H1 (cell line): ENCODE data around the gene UFD1. TPM values are rescaled to one million over a fixed set of nuclear protein-coding genes. Genes with fewer than 3 reads are reported as not detected.

ENCODE experiments used
- CTCF ChIA-PET: fragments of 300-600 bp; sonication (Branson Sonifier 250); formaldehyde crosslinking; loops from one replicate; lab custom pipeline; 2021; ENCODE audit not compliant: partially characterized antibody; lab: Charles Lee
- POLR2A ChIA-PET: fragments of 300-600 bp; sonication (Branson Sonifier 250); formaldehyde crosslinking; loops from one replicate; lab custom pipeline; 2021; ENCODE audit warnings: inconsistent platforms; ENCODE audit not compliant: partially characterized antibody; lab: Charles Lee
- DNase-seq, 2 experiments: peaks; one replicate each; pipeline versions ENCODE4 v3.0.0 to v3.0.0-alpha.2; 2010 to 2022; ENCODE audit warnings: low spot score in 2 of 2, low read depth in 1 of 2, mixed read lengths in 1 of 2
- FAIRE-seq: peaks from 2 replicates; lab custom pipeline; 2011; peaks lifted over from hg19 to GRCh38; lab: Jason Lieb, UNC
- H2AFZ ChIP-seq: 2 replicates; pipeline ENCODE4 v1.8.1; 2012; ENCODE audit warnings: low read length, inconsistent platforms
- H2AK5ac ChIP-seq: 2 replicates; pipeline ENCODE4 v1.6.1; 2013; ENCODE audit warnings: low read depth, low read length
- H2BK120ac ChIP-seq: replicated peaks from 2 replicates; pipeline ENCODE3; 2013; ENCODE audit warnings: low read depth, low read length, inconsistent platforms
- H2BK12ac ChIP-seq: 2 replicates; pipeline ENCODE4 v1.6.1; 2013; ENCODE audit warnings: low read depth, low read length
- H2BK15ac ChIP-seq: 2 replicates; pipeline ENCODE4 v1.6.1; 2013; ENCODE audit warnings: low read length
- H2BK20ac ChIP-seq: 2 replicates; pipeline ENCODE4 v1.6.1; 2013; ENCODE audit warnings: low read length
- H2BK5ac ChIP-seq: 2 replicates; pipeline ENCODE4 v1.6.1; 2013; ENCODE audit warnings: low read depth, low read length
- H3K14ac ChIP-seq: 2 replicates; pipeline ENCODE4 v1.6.1; 2013; ENCODE audit warnings: inconsistent platforms; ENCODE audit not compliant: insufficient read length
- H3K18ac ChIP-seq: 2 replicates; pipeline ENCODE4 v1.6.1; 2013; ENCODE audit warnings: low read length; ENCODE audit errors: extremely low read depth
- H3K23ac ChIP-seq: 2 replicates; pipeline ENCODE4 v1.6.1; 2013; ENCODE audit warnings: inconsistent platforms; ENCODE audit not compliant: insufficient read length
- H3K23me2 ChIP-seq: 2 replicates; pipeline ENCODE4 v1.6.1; 2013; ENCODE audit warnings: low read depth, low read length
- H3K27ac ChIP-seq: 2 replicates; pipeline ENCODE4 v1.6.1; 2011; ENCODE audit warnings: low read depth, low read length, inconsistent platforms
- H3K27me3 ChIP-seq, 4 experiments: replicated peaks in 1 of 4; 1 replicate in 1 of 4; 2 replicates in 3 of 4; pipeline versions ENCODE4 v1.6.1 to v1.8.1; 2011 to 2013; ENCODE audit warnings: low read length in 3 of 4, mild to moderate bottlenecking in 3 of 4, inconsistent platforms in 2 of 4, mixed read lengths in 2 of 4, moderate library complexity in 1 of 4; ENCODE audit not compliant: control insufficient read depth in 3 of 4, insufficient read depth in 3 of 4; ENCODE audit errors: extremely low read depth in 1 of 4
- H3K36me3 ChIP-seq, 4 experiments: 2 replicates each; pipeline versions ENCODE4 v1.6.1 to v1.8.1; 2011 to 2013; ENCODE audit warnings: mild to moderate bottlenecking in 4 of 4, low read length in 3 of 4, moderate library complexity in 2 of 4, control low read depth in 1 of 4, inconsistent platforms in 1 of 4; ENCODE audit not compliant: insufficient read depth in 4 of 4, control insufficient read depth in 2 of 4
- H3K4ac ChIP-seq: replicated peaks from 2 replicates; pipeline ENCODE3; 2013; ENCODE audit warnings: low read length, low read depth, mixed read lengths, inconsistent platforms; ENCODE audit not compliant: insufficient read length
- H3K4me1 ChIP-seq, 4 experiments: replicated peaks in 1 of 4; 1 replicate in 1 of 4; 2 replicates in 3 of 4; pipeline versions ENCODE4 v1.6.1 to v1.8.1; 2011 to 2013; ENCODE audit warnings: low read length in 3 of 4, inconsistent platforms in 2 of 4, mixed read lengths in 1 of 4; ENCODE audit not compliant: insufficient read depth in 4 of 4, control insufficient read depth in 3 of 4
- H3K4me2 ChIP-seq, 2 experiments: 2 replicates each; pipeline versions ENCODE4 v1.6.1 to v1.8.1; 2011 to 2013; ENCODE audit warnings: low read depth in 2 of 2, low read length in 2 of 2, control low read depth in 1 of 2, inconsistent platforms in 1 of 2, mild to moderate bottlenecking in 1 of 2; ENCODE audit not compliant: insufficient read depth in 1 of 2
- H3K4me3 ChIP-seq, 4 experiments: fragments of 200-600, 300-600 bp in 1 of 4; sonication (generic), shearing (Covaris generic), sonication (Bioruptor Twin) in 1 of 4; 2 replicates each; pipeline versions ENCODE4 v1.5.1 to v1.8.1; 2011 to 2016; ENCODE audit warnings: low read length in 4 of 4, low read depth in 3 of 4, control low read depth in 2 of 4, inconsistent platforms in 2 of 4, mild to moderate bottlenecking in 2 of 4, mixed read lengths in 1 of 4, moderate library complexity in 1 of 4; ENCODE audit not compliant: insufficient read depth in 2 of 4; ENCODE audit errors: extremely low read depth in 1 of 4
- H3K56ac ChIP-seq: replicated peaks from 2 replicates; pipeline ENCODE3; 2013; ENCODE audit warnings: low read depth, mild to moderate bottlenecking, mixed read lengths, low read length, inconsistent platforms; ENCODE audit not compliant: insufficient read length
- H3K79me1 ChIP-seq: 2 replicates; pipeline ENCODE4 v1.6.1; 2013; ENCODE audit warnings: low read depth, low read length, control low read depth
- H3K79me2 ChIP-seq, 2 experiments: 2 replicates each; pipeline versions ENCODE4 v1.6.1 to v1.8.1; 2012 to 2013; ENCODE audit warnings: low read length in 2 of 2, mild to moderate bottlenecking in 2 of 2, inconsistent platforms in 1 of 2; ENCODE audit not compliant: insufficient read depth in 2 of 2, control insufficient read depth in 1 of 2
- H3K9ac ChIP-seq, 4 experiments: replicated peaks in 1 of 4; 1 replicate in 1 of 4; 2 replicates in 3 of 4; pipeline versions ENCODE4 v1.6.1 to v1.8.1; 2011 to 2013; ENCODE audit warnings: low read depth in 3 of 4, low read length in 3 of 4, control low read depth in 2 of 4, mild to moderate bottlenecking in 2 of 4, moderate library complexity in 2 of 4, inconsistent platforms in 1 of 4; ENCODE audit errors: extremely low read depth in 1 of 4
- H3K9me3 ChIP-seq, 2 experiments: 2 replicates each; pipeline versions ENCODE4 v1.6.1 to v1.8.1; 2012 to 2013; ENCODE audit warnings: mild to moderate bottlenecking in 2 of 2, moderate library complexity in 2 of 2, control low read depth in 1 of 2, inconsistent platforms in 1 of 2, low read depth in 1 of 2, low read length in 1 of 2, mixed read lengths in 1 of 2; ENCODE audit not compliant: insufficient read depth in 2 of 2
- H4K20me1 ChIP-seq, 2 experiments: replicated peaks in 1 of 2; 2 replicates each; pipeline versions ENCODE3 to v1.8.1; 2011 to 2013; ENCODE audit warnings: inconsistent platforms in 2 of 2, low read length in 2 of 2, mild to moderate bottlenecking in 1 of 2; ENCODE audit not compliant: insufficient read depth in 2 of 2, control insufficient read depth in 1 of 2
- H4K5ac ChIP-seq: 2 replicates; pipeline ENCODE4 v1.6.1; 2013; ENCODE audit warnings: low read length, low read depth, mixed read lengths, inconsistent platforms; ENCODE audit not compliant: insufficient read length
- H4K8ac ChIP-seq: 2 replicates; pipeline ENCODE4 v1.8.0; 2013; ENCODE audit warnings: mild to moderate bottlenecking, moderate library complexity, low read length, inconsistent platforms; ENCODE audit not compliant: insufficient read depth; ENCODE audit errors: extremely low read depth
- H4K91ac ChIP-seq: replicated peaks from 2 replicates; pipeline ENCODE3; 2013; ENCODE audit warnings: low read length, mixed read lengths, inconsistent platforms; ENCODE audit not compliant: insufficient read length
- CBX8 ChIP-seq: fragments of 300-800, 300-1000 bp; sonication (generic); IDR thresholded peaks from 2 replicates; pipeline ENCODE4 v1.7.1; 2016; ENCODE audit warnings: low read depth, low read length, borderline replicate concordance
- GABPA ChIP-seq: IDR thresholded peaks from 2 replicates; pipeline ENCODE4 v1.6.1; 2011; ENCODE audit warnings: mild to moderate bottlenecking, low read length, moderate library complexity, borderline replicate concordance; ENCODE audit not compliant: insufficient read depth
- HDAC2 ChIP-seq, 2 experiments: fragments of 300-600 bp in 1 of 2; sonication (generic) in 1 of 2; IDR thresholded peaks; 2 replicates each; pipeline ENCODE4 v1.6.1; 2011 to 2012; ENCODE audit warnings: low read depth in 2 of 2, low read length in 2 of 2, mild to moderate bottlenecking in 2 of 2, moderate library complexity in 2 of 2, borderline replicate concordance in 1 of 2, inconsistent platforms in 1 of 2
- JUN ChIP-seq: IDR thresholded peaks from 2 replicates; pipeline ENCODE4 v1.6.1; 2011; ENCODE audit warnings: low read depth, mild to moderate bottlenecking, improper control_type of control experiment, low read length
- KDM1A ChIP-seq: fragments of 200-600, 300-600 bp; sonication (generic); IDR thresholded peaks from 2 replicates; pipeline ENCODE4 v1.7.1; 2016; ENCODE audit warnings: mild to moderate bottlenecking, low read length, borderline replicate concordance
- PHF8 ChIP-seq: fragments of 200-600 bp; sonication (generic); conservative IDR thresholded peaks from 2 replicates; pipeline ENCODE4 v1.7.1; 2012; ENCODE audit warnings: low read depth, mild to moderate bottlenecking, inconsistent platforms, low read length, moderate library complexity
- TBP ChIP-seq: IDR thresholded peaks from 2 replicates; pipeline ENCODE4 v1.6.1; 2011; ENCODE audit warnings: low read depth, low read length, improper control_type of control experiment
- WGBS, 2 experiments: shearing (Covaris generic) in 1 of 2; methylation state at CpG; one replicate each; pipeline versions ENCODE4 v1.1.6 to v1.1.7; 2013 to 2015; ENCODE audit warnings: low lambda C conversion rate in 2 of 2, mixed read lengths in 2 of 2, inconsistent platforms in 1 of 2, low coverage in 1 of 2, missing lambda C conversion rate in 1 of 2; ENCODE audit not compliant: insufficient replicate concordance in 2 of 2, insufficient coverage in 1 of 2, insufficient read length in 1 of 2; ENCODE audit errors: extremely low coverage in 1 of 2, missing lambda C conversion rate in 1 of 2; 5-methylcytosine and 5-hydroxymethylcytosine counted together
- polyA plus RNA-seq, 7 experiments: library from polyadenylated mRNA; depleted of rRNA in 3 of 7; stranded (reverse) in 5 of 7; unstranded in 2 of 7; fragments of >200 nt in 5 of 7; fragments of 200-250 nt in 2 of 7; gene quantifications; 1 replicate in 5 of 7; 2 replicates in 1 of 7; 4 replicates in 1 of 7; pipeline versions ENCODE4 v1.2.1 to v1.2.3, GENCODE V29; 2011 to 2013; ENCODE audit warnings: missing spikeins in 2 of 7, mixed read lengths in 2 of 7
- total RNA-seq: library from RNA; stranded (reverse); fragmentation: NEBNext Ultra II Directional; extraction: Animal tissue kit (Norgen Biotek cat#: 25700); gene quantifications from 2 replicates; pipeline ENCODE4 v1.2.1, GENCODE V29; 2021
- TF ChIP-seq, protein P1 (sequence below), 3 experiments: IDR thresholded peaks; 1 replicate in 2 of 3; 2 replicates in 1 of 3; pipeline versions ENCODE4 v1.5.1 to v1.6.1; 2011; ENCODE audit warnings: low read length in 3 of 3, mild to moderate bottlenecking in 3 of 3, inconsistent platforms in 2 of 3, low read depth in 1 of 3, moderate library complexity in 1 of 3; ENCODE audit not compliant: insufficient read depth in 1 of 3; ENCODE audit errors: control extremely low read depth in 1 of 3

Gene UFD1
- total and polyA plus RNA-seq, 2 of the 8 experiments (the other 6 are each of a cell fraction or from before 2014, with no cell fraction given) = 74.6 to 116 TPM

DNA sequence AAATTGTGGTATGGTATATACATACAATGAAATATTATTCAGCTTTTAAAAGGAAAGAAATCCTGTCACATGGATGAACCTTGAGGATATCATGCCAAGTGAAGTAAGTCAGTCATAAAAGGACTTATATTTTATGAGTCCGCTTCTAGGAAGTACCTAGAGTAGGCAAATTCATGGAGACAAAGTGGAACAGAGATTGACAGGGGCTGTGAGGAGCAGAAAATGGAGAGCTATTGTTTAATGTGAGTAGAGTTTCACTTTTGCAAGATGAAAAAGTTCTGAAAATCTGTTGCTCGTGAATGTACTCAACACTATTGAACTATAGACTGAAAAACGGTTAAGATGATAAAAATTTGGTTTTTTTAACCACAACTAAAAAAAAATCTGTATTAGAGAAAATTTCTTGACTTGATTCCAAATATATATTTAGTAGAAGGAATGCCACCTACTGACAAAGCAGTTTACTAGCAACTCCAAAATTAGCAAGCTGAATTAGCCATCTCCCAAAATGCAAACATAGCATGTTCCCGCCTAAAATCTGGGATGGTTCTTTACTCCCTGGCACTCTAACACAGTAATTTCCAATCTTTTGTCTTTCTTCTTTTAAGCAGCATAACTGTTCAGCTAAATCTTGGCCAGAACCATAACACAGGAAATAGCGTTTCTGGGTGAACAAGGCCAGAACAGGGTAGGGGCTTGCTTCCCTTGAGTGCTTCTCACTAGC lies 1.5 kb downstream of the UFD1 start:
- H4K91ac ChIP-seq = no peak overlapping the region
- no peak overlapping the region for H3K27ac ChIP-seq
- H3K4me3 ChIP-seq = peak overlapping the region; percentile 87 to 99 (median 94); a peak in 7 of 8 replicates
- H3K36me3 ChIP-seq = peaks cover 0 to 18% (median 8%) of the 10 kb centered on the region in 4 experiments; a peak in 5 of 8 replicates
- no peak overlapping the region for H2BK5ac ChIP-seq
- peaks cover 5% of the 10 kb centered on the region for H3K79me1 ChIP-seq
- no peak overlapping the region for H3K56ac ChIP-seq
- H3K27me3 ChIP-seq = no peaks in the 10 kb centered on the region
- H2BK20ac ChIP-seq = no peak overlapping the region
- H3K23me2 ChIP-seq = peaks cover 14% of the 10 kb centered on the region
- H2BK120ac ChIP-seq = no peak overlapping the region
- no peak overlapping the region for H2AFZ ChIP-seq
- no peak for FAIRE-seq
- H3K9me3 ChIP-seq = no peaks in the 10 kb centered on the region
- ChIA-PET POLR2A (interaction anchor here (0.6 to 3.7 kb wide), 7 partner anchors 8 to 152 kb away, joined by 3 to 33 read pairs (median 3); partner anchors contain the start of genes C22orf39, HIRA and MRPL40), CTCF (interaction anchor here (0.7 to 1.0 kb wide), 4 partner anchors 46 to 342 kb away, joined by 3 to 5 read pairs (median 4); no protein-coding TSS in a partner anchor)
- no peak overlapping the region for H2BK15ac ChIP-seq
- H2AK5ac ChIP-seq = no peak overlapping the region
- WGBS, 2 experiments = 72% methylated on average over 5 of the region's 5 CpGs; no CpG with 5 or more reads in 1 of the 2 experiments
- no peak overlapping the region for H3K14ac ChIP-seq
- H2BK12ac ChIP-seq = no peak overlapping the region
- H3K18ac ChIP-seq = no peak overlapping the region
- H4K20me1 ChIP-seq = peaks cover 4 to 20% of the 10 kb centered on the region in 2 experiments
- H4K5ac ChIP-seq = no peak overlapping the region
- H4K8ac ChIP-seq = no peak overlapping the region
- H3K79me2 ChIP-seq = peaks cover 3 to 50% of the 10 kb centered on the region in 2 experiments; a peak in 3 of 4 replicates
- no peak overlapping the region for H3K23ac ChIP-seq
- DNase-seq = no peak
- peak overlapping the region; percentile 61 to 99 for H3K4me2 ChIP-seq
- peak overlapping the region in 1 of 4 experiments; percentile 99; a peak in 1 of 7 replicates for H3K9ac ChIP-seq
- peaks cover 0 to 8% (median 1%) of the 10 kb centered on the region in 4 experiments; a peak in 2 of 7 replicates for H3K4me1 ChIP-seq
- H3K4ac ChIP-seq = no peak overlapping the region
- no peak for TF ChIP-seq TBP
- no peak for TF ChIP-seq KDM1A
- TF ChIP-seq JUN = no peak
- TF ChIP-seq GABPA = no peak
- no peak for TF ChIP-seq CBX8
- TF ChIP-seq, protein P1, sequence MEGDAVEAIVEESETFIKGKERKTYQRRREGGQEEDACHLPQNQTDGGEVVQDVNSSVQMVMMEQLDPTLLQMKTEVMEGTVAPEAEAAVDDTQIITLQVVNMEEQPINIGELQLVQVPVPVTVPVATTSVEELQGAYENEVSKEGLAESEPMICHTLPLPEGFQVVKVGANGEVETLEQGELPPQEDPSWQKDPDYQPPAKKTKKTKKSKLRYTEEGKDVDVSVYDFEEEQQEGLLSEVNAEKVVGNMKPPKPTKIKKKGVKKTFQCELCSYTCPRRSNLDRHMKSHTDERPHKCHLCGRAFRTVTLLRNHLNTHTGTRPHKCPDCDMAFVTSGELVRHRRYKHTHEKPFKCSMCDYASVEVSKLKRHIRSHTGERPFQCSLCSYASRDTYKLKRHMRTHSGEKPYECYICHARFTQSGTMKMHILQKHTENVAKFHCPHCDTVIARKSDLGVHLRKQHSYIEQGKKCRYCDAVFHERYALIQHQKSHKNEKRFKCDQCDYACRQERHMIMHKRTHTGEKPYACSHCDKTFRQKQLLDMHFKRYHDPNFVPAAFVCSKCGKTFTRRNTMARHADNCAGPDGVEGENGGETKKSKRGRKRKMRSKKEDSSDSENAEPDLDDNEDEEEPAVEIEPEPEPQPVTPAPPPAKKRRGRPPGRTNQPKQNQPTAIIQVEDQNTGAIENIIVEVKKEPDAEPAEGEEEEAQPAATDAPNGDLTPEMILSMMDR (IDR thresholded peaks at IDR 0.05; ENCODE audit: control extremely low read depth in 1 of 3, insufficient read depth in 1 of 3, low read depth in 1 of 3, low read length in 3 of 3) = no peak
- no peak for TF ChIP-seq PHF8
- TF ChIP-seq HDAC2 (IDR thresholded peaks at IDR 0.05; ENCODE audit: borderline replicate concordance in 1 of 2, low read depth in 2 of 2, low read length in 2 of 2) = no peak
